IPS DF 19.7 (cell line): Measurements from ENCODE around the gene SLC45A2.
"Not testable (repeated sequence)": the region's sequence is repeated elsewhere in the genome, so short reads cannot be mapped to it uniquely, and the experiment has no call there.

ENCODE experiments used
- DNase-seq: peaks from one replicate; pipeline ENCODE4 v3.0.0-alpha.2; 2013; ENCODE audit warnings: low read depth, low spot score

The SLC45A2 gene

GRCh38 chr5:33984671-33985124 is at the start of gene SLC45A2:
Gene SLC45A2 (minus strand): TSS chr5:33984693. CDS start chr5:33984583, 110 bp downstream.
- DNase-seq = no peak

- no peak for DNase-seq
These were observed 47.5 kb upstream of the SLC45A2 start for GRCh38 chr5:34031966-34032365.

GRCh38 chr5:34031117-34031516 is 46.6 kb upstream of the SLC45A2 start:
- DNase-seq = no peak

GRCh38 chr5:34030585-34030984 is 46.1 kb upstream of the SLC45A2 start:
- DNase-seq = not testable (repeated sequence)

GRCh38 chr5:34030048-34030447 is 45.6 kb upstream of the SLC45A2 start:
- no peak for DNase-seq

GRCh38 chr5:34028349-34028748 is 43.9 kb upstream of the SLC45A2 start:
- DNase-seq = no peak

GRCh38 chr5:34026089-34026761 is 41.7 kb upstream of the SLC45A2 start:
- no peak for DNase-seq

- DNase-seq = no peak
These were observed 37.7 kb upstream of the SLC45A2 start for GRCh38 chr5:34022121-34022705.

GRCh38 chr5:34021334-34021733 is 36.8 kb upstream of the SLC45A2 start:
- no peak for DNase-seq

GRCh38 chr5:34020726-34021125 is 36.2 kb upstream of the SLC45A2 start:
- DNase-seq = no peak

GRCh38 chr5:34017254-34017653 is 32.8 kb upstream of the SLC45A2 start:
- no peak for DNase-seq

- no peak for DNase-seq
These were observed 32.3 kb upstream of the SLC45A2 start for GRCh38 chr5:34016750-34017149.

GRCh38 chr5:34016222-34016621 is 31.7 kb upstream of the SLC45A2 start:
- no peak for DNase-seq

GRCh38 chr5:34015120-34015822 is 30.8 kb upstream of the SLC45A2 start:
- no peak for DNase-seq

- DNase-seq = no peak
These were observed 30.1 kb upstream of the SLC45A2 start for GRCh38 chr5:34014626-34015025.

- no peak for DNase-seq
These were observed 29.1 kb upstream of the SLC45A2 start for GRCh38 chr5:34013547-34013946.

GRCh38 chr5:34012791-34013190 is 28.3 kb upstream of the SLC45A2 start:
- no peak for DNase-seq

GRCh38 chr5:34011536-34011935 is 27.0 kb upstream of the SLC45A2 start:
- no peak for DNase-seq

- not testable (repeated sequence) for DNase-seq
These were observed 25.7 kb upstream of the SLC45A2 start for GRCh38 chr5:34010146-34010545.

GRCh38 chr5:34009610-34010009 is 25.1 kb upstream of the SLC45A2 start:
- no peak for DNase-seq

- no peak for DNase-seq
These were observed 24.3 kb upstream of the SLC45A2 start for GRCh38 chr5:34008802-34009201.
